NOMO-1 treated with dmso at 0.1 percent for 144 hours (cell line): ENCODE measurements around the gene HKDC1.

Experiments
- DNase-seq: peaks from one replicate; lab custom pipeline; 2025; ENCODE audit not compliant: unreplicated experiment; lab: John Stamatoyannopoulos, UW

Gene HKDC1

DNA sequence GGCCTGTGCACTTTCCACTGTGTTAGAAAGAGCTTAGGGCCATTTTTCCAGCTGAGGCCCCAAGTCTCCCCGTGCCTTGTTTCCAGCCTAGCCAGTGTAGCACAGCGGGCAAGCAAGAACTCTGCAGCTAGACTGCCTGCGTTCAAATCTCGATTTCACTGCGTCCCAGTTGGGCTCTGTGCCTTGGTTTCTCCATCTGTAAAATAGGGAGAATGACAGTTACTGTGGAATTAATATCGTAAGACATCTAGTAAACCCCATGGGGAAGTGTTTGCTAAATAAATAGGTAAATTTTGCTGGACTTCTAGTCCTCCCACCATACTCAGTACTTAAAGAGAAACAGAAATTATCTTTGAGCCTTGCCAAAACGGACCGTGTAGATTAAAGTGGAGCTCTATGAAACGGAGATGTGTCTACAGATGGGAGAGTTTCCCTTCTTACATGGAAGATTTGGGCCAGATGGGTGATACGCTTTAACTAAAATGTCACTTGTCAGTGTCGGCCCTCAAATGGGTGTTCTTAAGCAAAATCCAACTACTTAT lies 3.5 kb upstream of the HKDC1 start:
- DNase-seq, result no peak

DNA sequence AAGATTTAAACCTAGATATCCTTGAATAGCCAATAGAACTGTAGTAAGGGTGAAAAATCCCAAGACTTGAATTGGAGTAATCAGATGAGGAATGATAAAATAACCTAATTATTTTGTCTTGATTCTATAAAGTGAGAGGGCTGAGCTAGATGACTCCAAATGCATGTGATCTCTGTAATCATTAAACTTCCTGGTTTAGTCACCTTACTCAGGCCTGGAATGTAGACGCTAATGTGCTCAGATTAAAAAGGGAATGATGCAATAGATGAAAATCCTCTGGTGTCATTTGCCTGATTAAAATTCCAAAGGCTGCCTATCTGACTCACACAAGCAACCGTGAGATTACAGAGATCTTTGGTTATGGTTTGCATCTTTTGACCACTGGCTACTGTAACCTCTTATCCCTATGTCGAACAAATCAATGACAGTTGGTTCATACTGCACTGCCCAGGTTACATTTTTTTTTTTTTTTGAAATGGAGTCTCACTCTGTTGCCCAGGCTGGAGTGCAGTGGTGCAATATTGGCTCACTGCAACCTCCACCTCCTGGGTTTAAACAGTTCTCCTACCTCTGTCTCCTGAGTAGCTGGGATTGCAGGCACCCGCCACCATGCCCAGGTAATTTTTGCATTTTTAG lies 2.9 kb upstream of the HKDC1 start:
- DNase-seq, result no peak

DNA sequence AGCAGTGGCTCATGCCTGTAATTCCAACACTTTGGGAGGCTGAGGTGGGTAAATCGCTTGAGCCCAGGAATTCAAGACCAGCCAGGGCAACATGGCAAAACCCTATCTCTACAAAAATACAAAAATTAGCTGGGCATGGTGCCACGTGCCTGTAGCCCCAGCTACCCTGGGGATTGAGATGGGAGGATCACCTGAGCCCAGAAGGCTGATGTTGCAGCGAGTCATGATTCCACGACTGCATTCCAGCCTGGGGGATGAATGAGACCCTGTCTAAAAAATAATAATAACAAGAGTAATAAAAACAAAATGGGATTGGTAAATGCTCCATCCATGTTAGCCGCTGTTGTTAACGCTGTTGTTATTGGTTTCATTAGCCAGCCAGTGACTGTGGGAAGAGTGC lies 1.3 kb upstream of the HKDC1 start:
- DNase-seq, result no peak

DNA sequence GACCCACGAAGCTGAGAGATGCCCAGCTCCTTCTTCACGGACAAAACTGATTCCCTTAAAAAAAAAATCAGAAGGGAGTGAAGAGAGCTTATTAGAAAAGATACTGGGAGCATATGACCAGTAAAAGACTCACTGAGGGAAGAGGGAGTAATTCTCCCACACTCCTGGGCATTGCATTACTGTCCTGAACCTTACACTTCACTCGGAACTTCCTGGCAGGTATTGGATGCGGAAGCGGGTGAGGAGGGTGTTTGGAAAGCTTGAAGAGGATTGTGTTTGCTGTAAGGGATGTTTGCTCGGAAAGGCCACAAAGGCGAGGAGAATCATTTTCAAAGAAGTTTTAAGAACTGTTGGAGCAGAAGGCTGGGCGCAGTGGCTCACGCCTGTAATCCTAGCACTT lies 375 bp downstream of the HKDC1 start:
- no peak for DNase-seq

DNA sequence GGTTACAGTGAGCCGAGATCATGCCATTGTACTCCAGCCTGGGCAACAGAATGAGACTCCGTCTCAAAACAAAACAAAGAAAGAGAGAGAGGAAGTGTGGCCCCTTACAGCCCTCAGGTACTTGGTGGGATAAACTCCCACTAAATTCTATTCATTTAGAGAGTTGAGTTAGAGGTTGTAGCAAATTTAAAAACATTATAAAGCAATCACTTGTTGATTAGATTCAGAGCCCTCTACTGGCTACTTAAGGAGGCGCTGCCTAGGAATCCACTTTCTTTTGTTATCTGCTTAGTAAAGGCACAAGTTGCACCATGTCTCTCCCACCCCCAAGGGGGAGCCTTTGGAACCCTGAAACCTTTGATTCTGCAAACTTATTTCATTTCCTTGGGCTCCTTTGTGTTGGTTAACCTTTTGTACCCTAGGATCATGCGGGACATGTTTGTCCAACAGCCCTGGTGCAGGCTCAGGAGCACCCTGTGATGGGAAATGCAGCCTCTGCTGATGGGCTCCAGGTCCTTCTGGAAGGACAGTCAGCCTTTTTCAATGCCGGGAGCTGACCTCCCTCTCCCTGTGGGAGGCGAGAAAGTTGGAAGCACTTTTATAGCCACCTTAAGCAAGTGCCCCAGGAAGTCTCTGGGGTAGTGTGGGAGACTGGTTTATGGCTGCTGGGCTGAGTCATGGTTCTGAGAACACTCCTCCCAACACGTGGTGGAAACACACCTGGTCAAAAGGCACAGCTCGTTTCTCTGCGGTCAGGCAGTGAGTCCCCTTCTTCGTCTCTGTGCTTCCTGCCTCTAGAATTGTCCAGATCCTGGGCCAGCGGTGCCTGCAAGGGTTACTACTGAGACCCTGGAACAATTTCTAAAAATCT lies 2.3 kb downstream of the HKDC1 start:
- no peak for DNase-seq

DNA sequence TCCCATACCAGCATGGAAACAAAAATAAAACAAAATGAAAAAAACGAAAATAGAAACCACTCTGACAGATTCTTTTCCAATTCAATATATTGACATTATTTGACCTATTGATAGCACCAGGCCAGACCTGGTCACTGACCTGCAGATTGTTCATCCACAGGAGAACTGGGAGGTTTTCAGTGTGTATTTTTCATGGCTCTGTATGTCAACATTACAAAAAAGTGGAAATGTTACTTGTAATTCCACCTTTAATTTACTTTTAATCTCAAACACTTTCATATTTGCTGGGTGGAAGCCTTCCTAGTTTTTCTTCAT lies 2.9 kb downstream of the HKDC1 start:
- DNase-seq, result no peak

DNA sequence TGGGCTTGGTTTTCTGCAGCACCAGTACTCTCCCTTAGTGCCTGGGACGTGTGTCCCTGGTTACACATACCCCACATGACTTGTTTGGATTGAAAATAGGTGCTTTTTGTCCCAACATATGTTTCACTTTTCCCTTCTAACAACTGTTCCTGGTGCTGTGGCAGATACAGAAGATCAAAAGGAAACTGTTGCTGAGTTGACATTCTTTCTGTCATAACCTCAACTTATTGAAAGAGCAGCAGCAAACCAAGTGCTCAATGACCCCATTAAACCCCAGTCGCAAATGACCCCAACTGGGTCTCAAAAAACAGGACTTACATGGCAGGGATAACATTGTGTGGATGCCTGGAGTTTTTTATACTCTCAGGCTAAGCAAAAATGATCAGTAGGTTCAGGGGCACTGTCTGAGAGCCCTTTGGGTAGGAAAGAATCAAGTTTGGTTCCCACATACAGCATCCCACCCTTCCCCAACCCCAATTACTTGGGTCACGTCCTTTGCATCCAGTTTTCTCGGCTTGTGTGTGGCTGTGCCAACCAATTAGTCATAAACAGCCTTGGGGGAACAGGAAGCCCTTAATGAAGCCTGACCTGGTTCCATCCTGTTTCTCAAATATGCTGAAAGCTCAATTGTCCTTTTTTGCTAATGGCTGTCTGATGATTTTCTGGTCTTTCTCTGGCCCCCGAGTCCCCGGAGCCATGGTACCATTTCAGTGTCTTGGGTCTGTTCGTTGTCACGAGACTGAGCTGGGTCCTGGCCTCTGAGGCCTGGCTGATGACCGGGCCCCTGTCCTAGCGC lies 4.9 kb downstream of the HKDC1 start:
- DNase-seq, result no peak

DNA sequence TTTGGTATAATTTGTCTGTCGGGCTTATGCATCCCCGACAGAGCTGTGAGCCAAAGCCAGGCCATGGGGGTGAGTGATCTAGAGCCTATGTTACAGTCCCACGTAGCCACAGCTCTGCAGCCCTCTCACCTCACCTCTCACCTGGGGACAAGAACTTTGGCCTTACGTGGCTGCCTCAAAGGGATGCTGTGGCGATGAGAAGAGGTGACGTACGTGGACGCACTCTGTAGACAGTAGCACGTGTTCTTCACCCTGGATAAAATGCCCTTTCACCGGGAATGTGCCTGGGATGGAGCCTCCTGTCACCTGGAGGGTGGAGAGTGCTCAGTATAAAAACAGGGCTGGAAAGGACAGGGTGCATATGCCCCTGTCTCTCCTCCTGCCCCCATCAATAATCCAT lies 5.5 kb downstream of the HKDC1 start:
- DNase-seq, result no peak

DNA sequence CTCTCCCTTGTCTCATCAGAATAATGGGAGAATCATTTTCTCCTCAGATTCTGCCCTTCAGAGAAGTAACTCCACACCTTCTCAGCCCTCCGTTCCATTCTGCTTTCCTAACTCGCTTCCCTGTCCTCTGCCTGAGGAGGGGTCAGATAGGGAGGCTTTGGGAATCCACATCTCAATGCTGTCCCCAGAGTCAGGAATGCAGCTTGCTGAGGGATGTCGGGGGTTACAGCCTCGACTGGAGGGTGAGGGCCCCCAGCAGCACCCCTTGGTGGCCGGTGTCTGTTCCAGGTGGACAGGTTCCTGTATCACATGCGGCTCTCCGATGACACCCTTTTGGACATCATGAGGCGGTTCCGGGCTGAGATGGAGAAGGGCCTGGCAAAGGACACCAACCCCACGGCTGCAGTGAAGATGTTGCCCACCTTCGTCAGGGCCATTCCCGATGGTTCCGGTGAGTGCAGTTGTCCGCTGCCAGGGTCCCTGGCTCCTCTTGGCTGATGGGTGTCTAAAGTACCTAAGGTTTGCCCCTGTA lies 6.9 kb downstream of the HKDC1 start:
- DNase-seq, result no peak

DNA sequence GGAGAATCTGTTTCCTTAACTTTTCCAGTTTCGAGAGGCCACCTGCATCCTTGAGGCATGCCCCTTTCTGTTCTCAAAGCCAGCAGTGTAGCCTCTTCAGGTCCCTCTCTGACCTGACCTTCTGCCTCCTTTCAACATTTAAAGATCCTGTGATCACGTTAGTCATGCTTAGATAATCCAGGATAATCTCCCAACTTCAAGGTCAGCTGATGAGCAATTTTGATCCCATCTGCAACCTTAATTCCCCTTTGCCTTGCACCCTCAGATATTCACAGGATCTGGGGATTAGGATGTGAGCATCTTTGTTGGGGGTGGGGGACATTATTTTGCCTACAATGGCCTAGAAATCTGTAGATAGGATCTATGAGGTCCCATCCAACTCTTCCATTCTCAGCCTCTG lies 8.0 kb downstream of the HKDC1 start:
- no peak for DNase-seq

DNA sequence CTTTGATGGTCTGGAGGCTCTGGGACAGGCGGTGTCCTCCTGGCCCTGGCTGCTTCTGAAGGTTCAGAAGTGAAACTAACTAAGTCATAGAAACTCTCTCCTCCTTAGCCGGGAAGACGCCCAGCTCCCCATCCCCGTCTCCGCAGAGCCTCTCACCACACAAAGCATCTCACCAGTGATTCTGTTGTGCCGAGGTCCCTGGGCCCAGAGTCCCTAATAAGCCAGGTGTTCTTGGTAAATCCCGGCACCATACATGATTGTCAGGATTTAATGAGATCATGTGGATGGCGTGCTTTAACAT lies 9.4 kb downstream of the HKDC1 start:
- no peak for DNase-seq

DNA sequence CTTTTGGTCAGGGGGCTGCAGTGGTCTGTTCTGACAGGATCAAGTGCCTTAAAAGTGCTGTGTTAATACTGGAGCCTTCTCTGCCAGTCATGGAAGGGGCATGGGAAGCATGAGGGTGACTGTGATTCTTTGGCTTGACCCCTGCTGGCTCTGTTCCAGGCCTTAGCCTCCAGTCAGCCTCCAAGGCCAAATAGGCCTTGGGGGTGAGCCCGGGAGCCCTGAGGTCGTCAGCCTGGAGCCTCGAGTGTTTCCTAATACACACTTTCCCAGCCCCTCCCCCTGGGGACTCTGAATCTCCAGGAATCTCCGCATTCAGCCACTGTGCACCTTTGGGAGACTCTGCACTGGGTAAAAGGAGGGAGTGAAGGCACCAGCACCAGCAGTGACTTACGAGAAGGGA lies 10.0 kb downstream of the HKDC1 start:
- DNase-seq, result no peak

DNA sequence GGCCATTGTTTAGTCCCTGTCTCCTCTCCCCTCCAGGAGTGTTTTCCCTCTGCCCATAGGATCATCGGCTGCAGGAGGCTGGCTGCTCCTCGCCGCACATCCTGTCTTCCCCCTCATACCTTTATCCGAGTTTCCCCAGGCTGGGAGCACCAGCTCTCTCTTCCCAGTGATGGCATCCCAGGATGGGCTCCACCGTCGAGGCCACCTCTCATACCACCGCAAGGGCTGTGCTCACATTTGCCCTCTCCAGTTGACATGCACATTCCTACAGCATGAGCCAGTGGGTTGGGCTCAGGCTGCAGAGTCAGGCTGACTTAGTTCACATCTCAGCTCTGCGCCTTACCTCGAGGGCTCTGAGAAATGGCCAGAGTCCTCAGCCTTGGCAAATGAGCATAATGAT lies 12.1 kb downstream of the HKDC1 start:
- no peak for DNase-seq

DNA sequence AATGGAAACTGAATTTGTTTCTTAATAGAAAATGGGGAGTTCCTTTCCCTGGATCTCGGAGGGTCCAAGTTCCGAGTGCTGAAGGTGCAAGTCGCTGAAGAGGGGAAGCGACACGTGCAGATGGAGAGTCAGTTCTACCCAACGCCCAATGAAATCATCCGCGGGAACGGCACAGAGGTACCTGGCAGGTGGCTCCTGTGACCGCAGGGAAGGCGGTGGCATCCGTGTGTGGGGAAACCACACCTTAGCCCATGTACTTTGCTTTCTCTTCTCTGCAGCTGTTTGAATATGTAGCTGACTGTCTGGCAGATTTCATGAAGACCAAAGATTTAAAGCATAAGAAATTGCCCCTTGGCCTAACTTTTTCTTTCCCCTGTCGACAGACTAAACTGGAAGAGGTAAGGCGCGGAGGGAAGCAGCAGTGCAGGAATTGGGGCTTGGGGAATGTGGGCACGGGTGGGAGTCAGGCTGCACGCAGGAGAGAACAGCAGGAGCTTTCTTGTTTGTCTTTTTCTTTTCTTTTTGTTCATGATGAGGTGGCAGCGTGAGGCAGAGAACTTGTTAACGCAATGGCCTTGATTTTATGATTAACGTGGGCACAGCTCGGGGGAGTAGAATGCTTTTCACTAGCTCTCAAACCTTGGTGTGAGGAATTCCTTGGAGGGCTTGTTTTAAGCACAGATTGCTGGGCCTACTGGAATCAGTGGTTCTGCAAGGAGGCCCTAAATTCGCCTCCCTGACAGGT lies 12.8 kb downstream of the HKDC1 start:
- DNase-seq, result no peak

DNA sequence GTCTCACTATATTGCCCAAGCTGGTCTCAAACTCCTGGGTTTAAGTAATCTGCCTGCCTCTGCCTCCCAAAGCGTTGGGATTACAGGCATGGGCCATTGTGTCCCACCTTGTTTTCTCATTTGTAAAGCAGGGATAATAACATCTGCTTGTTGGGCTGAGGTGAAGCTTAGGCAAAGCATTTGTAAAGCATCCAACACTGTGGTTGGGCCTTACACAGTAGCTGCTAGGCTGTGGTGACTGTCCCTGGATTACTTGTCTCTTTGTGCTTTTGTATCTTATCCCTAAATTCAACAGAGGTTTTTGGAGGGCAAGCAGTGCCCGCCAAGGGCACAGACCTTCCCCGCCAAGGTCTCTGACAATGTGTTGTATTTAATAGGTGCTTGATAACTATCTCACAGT lies 14.3 kb downstream of the HKDC1 start:
- DNase-seq, result no peak

DNA sequence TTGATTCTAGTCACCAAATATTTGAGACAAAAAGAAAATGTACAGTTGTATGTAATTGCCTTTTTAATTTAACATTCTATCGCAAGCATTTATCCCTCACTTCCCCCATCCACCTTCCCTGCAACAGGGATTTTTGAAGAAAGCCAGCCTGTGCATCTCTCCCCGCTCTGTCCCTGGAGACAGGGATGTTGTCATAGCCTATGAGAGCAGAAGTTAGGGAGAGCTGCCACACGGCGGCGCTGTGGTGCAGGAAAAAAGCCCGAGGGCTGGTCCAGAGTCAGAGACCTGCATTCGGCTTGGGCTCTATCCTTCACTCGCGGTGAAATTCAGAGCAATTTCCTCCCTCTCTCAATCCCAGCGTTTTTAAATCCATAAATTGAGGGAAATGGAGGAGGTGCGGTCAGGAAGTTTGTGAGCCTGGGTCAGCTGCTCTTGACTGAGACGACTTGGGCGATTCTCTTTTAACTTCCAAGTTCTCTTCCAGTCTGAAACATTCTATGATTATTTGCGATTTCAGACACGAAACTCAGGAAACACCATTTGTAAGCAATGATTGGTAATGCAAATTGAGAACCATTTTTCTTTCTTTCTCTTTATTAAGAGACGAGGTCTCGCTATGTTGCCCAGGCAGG lies 17.5 kb downstream of the HKDC1 start:
- DNase-seq, result peak; percentile 45

DNA sequence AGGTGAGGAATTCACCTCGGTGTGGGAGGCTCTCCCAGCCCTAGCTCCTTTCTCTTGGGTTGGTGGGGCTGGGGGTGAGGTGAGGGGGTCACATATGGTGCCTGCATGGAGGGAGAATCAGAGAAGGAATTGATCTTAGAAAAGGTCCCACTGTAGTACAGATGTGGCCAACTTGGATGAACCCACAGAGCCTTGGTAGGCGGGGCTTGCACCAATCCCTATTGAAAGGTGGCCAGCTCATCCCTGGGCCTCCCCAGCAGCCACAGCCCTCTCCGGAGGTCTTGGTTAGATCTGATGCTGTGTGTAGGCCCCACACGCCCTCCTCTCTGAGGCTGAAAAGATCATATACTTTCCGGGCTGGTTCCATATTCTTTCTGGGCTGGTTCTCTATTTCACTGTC lies 19.0 kb downstream of the HKDC1 start:
- no peak for DNase-seq

DNA sequence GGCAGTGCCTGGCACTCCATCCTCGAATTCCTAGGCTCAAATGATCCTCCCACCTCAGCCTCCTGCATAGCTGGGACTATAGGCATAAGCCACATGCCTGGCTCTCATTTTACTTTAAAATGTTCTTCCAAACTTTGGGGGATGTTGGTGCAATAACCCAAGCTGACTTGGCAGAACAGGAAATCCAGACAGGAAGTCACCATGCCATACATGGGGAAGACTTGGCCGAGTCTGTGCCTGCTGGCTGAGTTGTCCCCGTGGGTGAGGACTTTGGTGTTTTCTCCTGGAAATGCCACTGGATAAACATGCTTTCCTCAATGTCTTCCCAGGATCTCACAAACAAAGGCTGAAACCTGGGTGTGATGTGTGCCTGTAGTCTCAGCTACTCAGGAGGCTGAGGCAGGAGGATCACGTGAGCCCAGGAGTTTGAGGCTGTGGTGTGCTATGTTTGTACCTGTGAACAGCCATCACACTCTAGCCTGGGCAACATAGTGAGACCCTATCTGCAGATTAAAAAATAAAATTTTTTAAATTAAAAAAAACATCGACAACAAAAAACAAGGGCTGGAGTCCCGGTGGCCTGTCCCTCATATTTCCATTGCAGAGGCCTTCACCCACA lies 19.8 kb downstream of the HKDC1 start:
- no peak for DNase-seq

DNA sequence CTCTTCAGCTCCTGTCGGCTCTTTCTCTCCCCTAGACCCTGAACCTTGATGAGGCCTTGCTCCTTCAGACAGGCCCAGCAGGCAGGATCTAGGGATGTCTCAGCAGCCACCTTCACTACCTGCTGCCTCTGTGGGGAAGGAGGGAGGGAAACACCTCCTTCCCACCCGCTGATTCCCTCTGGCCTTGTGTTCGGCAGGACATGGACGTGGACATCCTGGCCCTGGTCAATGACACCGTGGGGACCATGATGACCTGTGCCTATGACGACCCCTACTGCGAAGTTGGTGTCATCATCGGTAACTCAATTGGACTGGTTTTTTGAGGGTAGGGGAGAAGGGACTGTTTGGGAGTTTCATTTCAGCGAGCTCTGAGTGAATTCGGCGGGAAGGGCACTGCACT lies 20.3 kb downstream of the HKDC1 start:
- DNase-seq, result no peak

DNA sequence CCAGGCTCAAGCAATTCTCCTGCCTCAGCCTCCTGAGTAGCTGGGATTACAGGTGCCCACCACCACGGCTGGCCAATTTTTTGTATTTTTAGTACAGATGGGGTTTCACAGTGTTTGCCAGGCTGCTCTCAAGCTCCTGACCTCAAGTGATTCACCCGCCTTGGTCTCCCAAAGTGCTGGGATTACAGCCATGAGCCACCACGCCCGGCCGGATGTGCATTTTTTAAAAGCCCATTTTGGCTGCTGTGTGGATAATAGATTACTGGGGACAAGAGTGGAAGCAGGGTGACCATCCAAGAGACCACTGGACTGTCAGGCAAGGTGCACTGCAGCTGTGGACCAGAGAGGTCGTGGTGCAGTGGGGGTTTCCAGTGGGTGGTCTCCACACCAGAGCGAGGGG lies 21.4 kb downstream of the HKDC1 start:
- no peak for DNase-seq
